NB4 (cell line): ENCODE data around the gene CRIP1.

Experiments used
- DNase-seq: peaks from one replicate; pipeline ENCODE4 v3.0.0; 2010; ENCODE audit warnings: low read depth
- H3K4me3 ChIP-seq: one replicate; pipeline ENCODE4 v1.5.1; 2011; ENCODE audit warnings: mild to moderate bottlenecking, low read depth, low read length, moderate library complexity
- MYC ChIP-seq: IDR thresholded peaks from 2 replicates; pipeline ENCODE4 v1.6.1; 2011; ENCODE audit warnings: low read depth, low read length
- POLR2A ChIP-seq: IDR thresholded peaks from 2 replicates; pipeline ENCODE4 v1.6.1; 2011; ENCODE audit warnings: mild to moderate bottlenecking; ENCODE audit not compliant: insufficient read length; ENCODE audit errors: extremely low read depth
- TF ChIP-seq, protein P1 (sequence below): IDR thresholded peaks from 2 replicates; pipeline ENCODE4 v1.6.1; 2011; ENCODE audit warnings: low read depth, low read length
- TF ChIP-seq, protein P2 (sequence below): IDR thresholded peaks from one replicate; pipeline ENCODE4 v1.5.1; 2012; ENCODE audit warnings: low read depth, low read length

The CRIP1 gene

DNA sequence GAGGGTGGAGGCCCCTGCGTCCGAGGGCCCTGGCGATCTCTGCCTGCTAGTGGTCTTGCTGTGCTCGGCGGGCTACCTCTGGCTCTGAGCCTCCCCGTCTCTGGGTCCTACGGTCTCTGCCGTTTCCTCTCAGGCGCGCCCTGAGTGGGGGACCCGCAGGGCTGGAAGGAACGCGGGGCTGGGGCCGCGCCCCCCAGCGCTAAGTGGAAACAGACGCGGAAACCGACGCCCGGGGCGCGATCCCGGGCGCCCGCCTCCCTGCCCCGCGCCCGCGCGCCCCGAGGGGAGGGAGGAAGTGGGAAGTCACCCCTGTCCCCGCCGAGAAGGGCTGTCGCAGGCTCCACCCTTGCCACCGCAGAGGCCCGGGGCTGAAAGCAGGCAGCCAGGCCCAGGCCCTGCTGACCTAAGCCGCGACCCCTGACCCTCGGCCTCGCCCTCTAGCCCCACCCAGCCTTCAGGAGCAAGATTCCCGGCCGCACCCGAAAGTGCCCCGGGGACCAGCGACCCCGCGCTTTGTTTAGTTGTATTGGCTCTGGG is 831 bp downstream of the CRIP1 start:
- DNase-seq, result peak; percentile 55
- TF ChIP-seq MYC (no peak), POLR2A (no peak)
- TF ChIP-seq, protein P1, sequence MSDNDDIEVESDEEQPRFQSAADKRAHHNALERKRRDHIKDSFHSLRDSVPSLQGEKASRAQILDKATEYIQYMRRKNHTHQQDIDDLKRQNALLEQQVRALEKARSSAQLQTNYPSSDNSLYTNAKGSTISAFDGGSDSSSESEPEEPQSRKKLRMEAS, result no peak
- TF ChIP-seq, protein P2, sequence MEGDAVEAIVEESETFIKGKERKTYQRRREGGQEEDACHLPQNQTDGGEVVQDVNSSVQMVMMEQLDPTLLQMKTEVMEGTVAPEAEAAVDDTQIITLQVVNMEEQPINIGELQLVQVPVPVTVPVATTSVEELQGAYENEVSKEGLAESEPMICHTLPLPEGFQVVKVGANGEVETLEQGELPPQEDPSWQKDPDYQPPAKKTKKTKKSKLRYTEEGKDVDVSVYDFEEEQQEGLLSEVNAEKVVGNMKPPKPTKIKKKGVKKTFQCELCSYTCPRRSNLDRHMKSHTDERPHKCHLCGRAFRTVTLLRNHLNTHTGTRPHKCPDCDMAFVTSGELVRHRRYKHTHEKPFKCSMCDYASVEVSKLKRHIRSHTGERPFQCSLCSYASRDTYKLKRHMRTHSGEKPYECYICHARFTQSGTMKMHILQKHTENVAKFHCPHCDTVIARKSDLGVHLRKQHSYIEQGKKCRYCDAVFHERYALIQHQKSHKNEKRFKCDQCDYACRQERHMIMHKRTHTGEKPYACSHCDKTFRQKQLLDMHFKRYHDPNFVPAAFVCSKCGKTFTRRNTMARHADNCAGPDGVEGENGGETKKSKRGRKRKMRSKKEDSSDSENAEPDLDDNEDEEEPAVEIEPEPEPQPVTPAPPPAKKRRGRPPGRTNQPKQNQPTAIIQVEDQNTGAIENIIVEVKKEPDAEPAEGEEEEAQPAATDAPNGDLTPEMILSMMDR, result no peak
- no peak overlapping the region for H3K4me3 ChIP-seq

DNA sequence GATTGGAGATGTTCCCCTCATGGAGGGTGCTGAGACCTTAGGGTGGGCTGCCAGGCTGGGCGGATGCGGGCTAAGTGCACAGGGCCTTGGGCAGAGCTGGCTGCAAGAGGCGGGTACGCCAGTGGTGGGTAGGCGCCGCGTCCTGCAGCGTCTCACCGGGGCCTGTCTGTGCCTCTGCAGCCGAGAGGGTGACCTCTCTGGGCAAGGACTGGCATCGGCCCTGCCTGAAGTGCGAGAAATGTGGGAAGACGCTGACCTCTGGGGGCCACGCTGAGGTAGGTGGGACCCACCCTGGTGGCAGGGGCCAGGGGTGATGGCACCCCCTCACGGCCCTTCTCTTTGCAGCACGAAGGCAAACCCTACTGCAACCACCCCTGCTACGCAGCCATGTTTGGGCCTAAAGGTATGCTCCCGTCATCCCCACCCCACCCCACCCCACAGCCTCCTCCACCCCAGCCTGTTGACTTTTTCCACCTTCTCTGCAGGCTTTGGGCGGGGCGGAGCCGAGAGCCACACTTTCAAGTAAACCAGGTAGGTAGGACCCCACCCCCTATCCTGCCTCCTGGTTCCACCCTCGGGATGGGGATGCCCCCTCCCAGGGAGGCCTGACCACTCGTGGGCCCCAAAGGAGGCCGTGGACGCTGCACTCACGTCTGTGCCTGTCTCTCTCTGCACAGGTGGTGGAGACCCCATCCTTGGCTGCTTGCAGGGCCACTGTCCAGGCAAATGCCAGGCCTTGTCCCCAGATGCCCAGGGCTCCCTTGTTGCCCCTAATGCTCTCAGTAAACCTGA is 1.5 kb downstream of the CRIP1 start:
- no peak for DNase-seq
- TF ChIP-seq, protein P1, result no peak
- TF ChIP-seq, protein P2, result no peak
- no peak for TF ChIP-seq POLR2A
- TF ChIP-seq MYC, result no peak
- H3K4me3 ChIP-seq, result no peak overlapping the region

DNA sequence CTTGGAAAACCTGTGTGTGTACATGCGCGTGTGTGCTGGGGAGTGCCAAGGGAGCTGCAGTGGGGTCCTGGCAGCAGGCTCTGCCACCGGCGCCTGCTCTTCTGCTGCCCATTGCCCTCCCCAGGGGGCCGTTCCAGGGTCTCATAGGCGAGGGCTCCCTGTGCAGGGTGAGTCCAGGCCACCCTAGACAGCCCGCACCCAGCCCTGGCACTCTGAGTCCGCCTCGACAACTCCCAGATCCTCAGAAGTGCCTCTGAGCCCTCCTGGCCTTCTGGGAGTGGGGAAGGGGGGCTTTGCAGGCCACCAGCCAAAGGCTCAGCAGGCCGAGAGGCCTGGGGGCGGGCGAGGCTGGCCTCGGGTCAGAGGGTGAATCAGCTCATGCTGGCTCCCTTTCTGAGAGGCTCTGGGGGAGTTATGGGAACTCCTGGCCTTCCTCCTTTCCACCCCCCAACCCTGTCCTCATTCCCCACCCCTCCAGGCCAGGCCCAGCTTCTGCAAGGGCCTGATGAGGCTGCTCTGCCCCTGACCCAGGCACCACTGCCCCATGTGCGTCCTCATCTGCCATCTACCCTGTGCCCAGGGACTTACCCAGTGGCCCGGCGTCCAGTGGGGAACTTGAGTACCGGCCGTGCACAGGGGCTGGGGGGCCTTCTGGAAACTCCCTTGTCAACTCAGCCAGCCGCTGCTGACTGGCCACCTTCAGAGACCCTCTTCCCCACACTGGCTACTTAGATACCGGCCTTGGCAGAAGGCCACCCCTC is 2.3 kb downstream of the CRIP1 start:
- no peak for DNase-seq
- H3K4me3 ChIP-seq, result no peak overlapping the region
- TF ChIP-seq, protein P2, result no peak
- TF ChIP-seq, protein P1, result no peak
- no peak for TF ChIP-seq POLR2A
- TF ChIP-seq MYC, result no peak

DNA sequence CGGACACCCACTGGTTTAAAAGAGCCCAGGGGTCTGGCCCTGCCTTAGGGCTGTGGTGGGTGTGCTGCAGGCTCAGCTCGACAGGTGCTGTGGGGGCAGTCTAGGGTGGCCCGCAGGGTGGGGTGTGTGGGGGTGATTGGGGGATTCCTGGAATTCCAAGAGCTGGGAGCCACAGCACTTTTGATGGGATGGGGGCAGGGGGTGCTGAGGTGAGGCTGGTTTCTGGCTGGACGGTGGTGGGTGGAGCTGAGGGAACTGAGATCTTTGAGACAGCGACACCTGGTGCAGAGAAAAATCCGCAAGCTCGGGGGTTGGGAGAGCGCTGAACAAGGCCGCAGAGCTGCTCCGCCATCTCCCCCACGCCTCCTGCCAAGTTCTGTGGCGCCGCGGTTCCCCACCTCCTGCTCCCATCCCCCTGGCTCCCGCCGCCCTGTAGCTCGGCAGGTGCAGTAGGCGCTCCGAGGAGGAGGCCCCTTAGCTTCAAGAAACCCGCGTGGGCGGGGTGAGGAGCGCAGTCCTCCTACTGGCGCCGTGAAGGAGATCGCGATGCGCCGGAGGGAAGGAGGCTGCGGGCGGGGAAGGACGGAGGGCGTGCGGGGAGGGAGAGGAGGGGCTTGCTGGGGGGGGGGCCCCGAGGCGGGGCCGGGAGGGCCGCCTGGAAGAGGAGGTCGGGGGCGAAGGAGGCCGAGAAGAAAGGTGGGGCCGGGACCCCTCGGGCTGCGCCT is 3.0 kb downstream of the CRIP1 start:
- peak overlapping the region; percentile 46 for H3K4me3 ChIP-seq
- TF ChIP-seq, protein P1, result peak; percentile 57
- TF ChIP-seq POLR2A (no peak), MYC (peak; percentile 61; the same call in 1 of the 2 replicates)
- TF ChIP-seq, protein P2, result peak; percentile 50
- peak; percentile 90 for DNase-seq

DNA sequence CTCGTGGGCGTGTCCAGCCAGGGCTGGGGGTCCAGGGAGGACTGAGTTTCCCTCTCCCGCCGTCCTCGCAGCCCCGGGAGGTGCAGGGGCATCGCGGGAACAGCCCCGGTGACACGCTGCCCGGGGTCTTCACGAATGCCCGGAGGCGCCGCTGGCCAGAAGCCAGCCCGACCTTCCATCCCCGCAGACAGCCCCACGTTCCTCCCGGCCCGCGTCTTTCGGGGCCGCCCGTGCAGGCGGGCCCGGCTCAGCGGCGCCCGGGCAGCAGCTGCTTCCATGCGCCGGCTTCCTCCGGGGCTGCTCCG is 3.5 kb downstream of the CRIP1 start:
- no peak for DNase-seq
- TF ChIP-seq MYC (no peak), POLR2A (no peak)
- TF ChIP-seq, protein P2, result no peak
- TF ChIP-seq, protein P1, result no peak
- peak overlapping the region; percentile 46 for H3K4me3 ChIP-seq
